Peyer's patch (tissue), 4 donors: Measurements from ENCODE around the gene PHYH. TPM values are rescaled to one million over a fixed set of nuclear protein-coding genes. Genes with fewer than 3 reads are reported as not detected.

Experiments
- DNase-seq, 3 donors: peaks; one replicate each; pipeline ENCODE4 v3.0.0-alpha.2; 2017 to 2019
- H3K27ac ChIP-seq, 4 donors: fragments of 200-600 bp; sonication (generic); one replicate each; pipeline ENCODE4 v1.5.1; 2016 to 2019
- H3K27me3 ChIP-seq, 2 donors: fragments of 200-600 bp; sonication (generic); one replicate each; pipeline ENCODE4 v1.5.1; 2019
- H3K36me3 ChIP-seq, 3 donors: fragments of 200-600 bp; sonication (generic); one replicate each; pipeline ENCODE4 v1.5.1; 2016 to 2019
- H3K4me1 ChIP-seq, 4 donors: fragments of 200-600 bp; sonication (generic); one replicate each; pipeline ENCODE4 v1.5.1; 2016 to 2019
- H3K4me3 ChIP-seq, 4 donors: fragments of 200-600 bp; sonication (generic); 1 replicate in 3 of 4; 2 replicates in 1 of 4; pipeline ENCODE4 v1.5.1; 2016 to 2019; ENCODE audit warnings: mild to moderate bottlenecking in 1 of 4
- H3K9me3 ChIP-seq, 4 donors: fragments of 200-600 bp; sonication (generic); one replicate each; pipeline ENCODE4 v1.5.1; 2016 to 2019; ENCODE audit warnings: mild to moderate bottlenecking in 1 of 4
- CTCF ChIP-seq, 6 experiments: fragments of 450-650 bp in 4 of 6; fragments of 200-600 bp in 2 of 6; sonication (generic) in 1 of 6; IDR thresholded peaks; one replicate each; pipeline ENCODE4 v1.5.1; 2017 to 2019; ENCODE audit warnings: antibody characterized with exemption in 6 of 6, mild to moderate bottlenecking in 3 of 6, moderate library complexity in 1 of 6
- POLR2A ChIP-seq, 2 donors: fragments of 450-650 bp; IDR thresholded peaks; one replicate each; pipeline ENCODE4 v1.5.1; 2017; ENCODE audit warnings: antibody characterized with exemption in 2 of 2, mild to moderate bottlenecking in 2 of 2, moderate library complexity in 2 of 2
- total RNA-seq, 4 donors: library from RNA; depleted of rRNA; stranded (reverse); fragments of >200 nt; gene quantifications; one replicate each; pipeline ENCODE4 v1.1.0, GENCODE V29; 2016

The PHYH gene
- total RNA-seq, 4 donors from 2014 or later, result 24.8 to 47.5 (median 37.7) TPM

- H3K27me3 ChIP-seq, result no peaks in the 10 kb centered on the region
- no peaks in the 10 kb centered on the region for H3K4me1 ChIP-seq
- no peak for DNase-seq
- no peak overlapping the region for H3K4me3 ChIP-seq
- peaks cover 0 to 95% (median 0%) of the 10 kb centered on the region in 3 donors for H3K36me3 ChIP-seq
- no peaks in the 10 kb centered on the region for H3K9me3 ChIP-seq
- no peak overlapping the region for H3K27ac ChIP-seq
- no peak for TF ChIP-seq CTCF (IDR thresholded peaks at IDR 0.05)
- no peak for TF ChIP-seq POLR2A (IDR thresholded peaks at IDR 0.05)
These were observed 28.7 kb upstream of the PHYH start for GRCh38 chr10:13328613-13329012.

DNA sequence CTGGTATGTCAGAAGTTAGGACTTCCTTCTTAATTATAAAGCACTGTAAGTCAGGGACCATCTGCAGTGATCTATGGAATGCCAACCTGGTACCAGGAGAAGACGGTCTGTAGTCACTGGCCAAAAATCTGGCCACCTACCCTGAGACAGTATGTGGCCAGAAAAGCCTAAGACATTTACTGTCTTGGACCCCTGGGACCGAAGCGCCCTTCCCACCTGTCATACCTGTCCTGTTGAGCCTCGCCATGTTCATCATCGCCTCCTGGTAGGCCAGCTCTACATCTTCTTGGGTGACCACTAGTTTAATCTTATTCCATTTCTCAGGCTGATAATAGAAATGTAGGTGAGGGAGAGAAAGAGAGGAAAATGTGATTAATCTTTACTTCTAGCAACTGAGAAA lies 28.3 kb upstream of the PHYH start:
- Histone ChIP-seq H3K36me3 (peaks cover 0 to 95% (median 0%) of the 10 kb centered on the region in 3 donors), H3K27ac (no peak overlapping the region)
- no peak for TF ChIP-seq POLR2A (IDR thresholded peaks at IDR 0.05)
- TF ChIP-seq CTCF (IDR thresholded peaks at IDR 0.05), result no peak

DNA sequence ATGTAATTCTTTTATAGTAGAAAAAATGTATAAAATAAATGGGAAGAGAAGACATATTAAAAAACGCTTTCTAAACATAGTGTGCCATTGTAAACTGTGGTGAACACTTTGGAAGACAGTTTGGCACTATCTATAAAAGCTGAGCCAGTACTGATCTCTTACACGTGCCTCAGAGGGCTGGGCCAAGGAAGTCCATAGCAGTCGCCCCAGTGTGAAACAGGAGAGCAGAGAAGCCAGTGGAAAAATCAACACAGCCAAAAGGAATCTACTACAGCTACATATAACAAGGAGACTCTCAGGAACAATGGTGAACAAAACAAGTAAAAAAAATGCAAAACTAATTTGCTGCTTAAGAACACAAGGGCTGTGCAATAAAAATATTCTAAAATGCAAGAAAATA lies 27.7 kb upstream of the PHYH start:
- no peaks in the 10 kb centered on the region for H3K9me3 ChIP-seq
- H3K4me3 ChIP-seq, result no peak overlapping the region
- DNase-seq, result no peak
- TF ChIP-seq CTCF (IDR thresholded peaks at IDR 0.05) (no peak), POLR2A (IDR thresholded peaks at IDR 0.05) (no peak)
- no peaks in the 10 kb centered on the region for H3K4me1 ChIP-seq
- no peak overlapping the region for H3K27ac ChIP-seq
- no peaks in the 10 kb centered on the region for H3K27me3 ChIP-seq
- peaks cover 0 to 95% (median 0%) of the 10 kb centered on the region in 3 donors for H3K36me3 ChIP-seq

More for the DNA sequence above, 28.3 kb upstream of the PHYH start:
- H3K4me1 ChIP-seq, result no peaks in the 10 kb centered on the region
- H3K27me3 ChIP-seq, result no peaks in the 10 kb centered on the region
- H3K4me3 ChIP-seq, result no peak overlapping the region
- no peaks in the 10 kb centered on the region for H3K9me3 ChIP-seq
- no peak for DNase-seq

DNA sequence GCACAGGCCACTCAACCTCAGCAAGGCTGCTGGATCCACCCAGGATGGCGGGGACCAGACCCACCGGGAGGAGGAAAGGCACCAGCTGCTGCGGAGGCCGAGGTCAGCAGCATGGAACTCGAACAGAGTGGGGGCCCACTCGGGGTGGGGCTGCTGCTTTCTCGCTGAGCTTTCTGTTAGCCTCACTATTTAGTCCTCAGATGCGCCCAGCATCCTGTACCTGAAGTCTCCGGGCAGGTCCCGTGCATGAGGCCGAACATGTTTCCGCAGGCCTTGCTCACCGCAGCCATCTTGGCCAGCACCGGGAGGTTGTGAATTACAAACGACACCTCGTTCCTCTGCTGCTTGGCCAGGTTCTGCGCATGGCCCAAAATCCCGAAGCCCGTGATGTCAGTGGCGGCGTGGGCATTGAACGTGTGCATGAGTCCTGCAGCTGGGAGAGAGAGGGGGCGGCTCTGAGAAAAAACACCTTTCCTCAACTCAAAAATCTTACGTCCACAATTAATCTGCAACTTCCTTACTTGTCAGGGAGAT lies 22.8 kb upstream of the PHYH start:
- Histone ChIP-seq H3K9me3 (no peaks in the 10 kb centered on the region), H3K4me3 (no peak overlapping the region), H3K27ac (no peak overlapping the region), H3K27me3 (no peaks in the 10 kb centered on the region), H3K4me1 (no peaks in the 10 kb centered on the region), H3K36me3 (peaks cover 0 to 91% (median 0%) of the 10 kb centered on the region in 3 donors)
- no peak for DNase-seq
- TF ChIP-seq POLR2A (IDR thresholded peaks at IDR 0.05), result no peak
- TF ChIP-seq CTCF (IDR thresholded peaks at IDR 0.05), result no peak

DNA sequence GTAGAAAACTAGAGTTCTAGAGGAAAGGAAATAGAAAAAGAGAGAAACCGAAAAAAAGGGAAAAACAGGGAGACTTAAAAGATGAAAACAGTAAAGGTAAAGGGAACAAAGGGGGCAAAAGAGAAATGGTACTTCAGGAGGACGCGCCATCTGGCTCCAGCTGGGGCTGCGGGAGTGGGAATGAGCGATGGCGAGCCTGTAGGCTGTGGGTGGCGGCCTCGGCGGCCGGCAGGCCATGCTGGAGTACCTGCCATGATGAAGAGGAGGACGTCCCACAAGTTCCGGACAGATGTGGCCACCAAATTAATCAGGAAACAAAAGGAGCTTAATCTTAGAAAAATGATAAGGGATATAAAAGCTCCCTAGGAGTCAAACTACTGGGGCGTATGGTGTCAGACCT lies 21.7 kb upstream of the PHYH start:
- Histone ChIP-seq H3K4me3 (no peak overlapping the region), H3K9me3 (no peaks in the 10 kb centered on the region), H3K27me3 (no peaks in the 10 kb centered on the region), H3K4me1 (no peaks in the 10 kb centered on the region), H3K36me3 (peaks cover 0 to 81% (median 0%) of the 10 kb centered on the region in 3 donors), H3K27ac (no peak overlapping the region)
- TF ChIP-seq POLR2A (IDR thresholded peaks at IDR 0.05) (no peak), CTCF (IDR thresholded peaks at IDR 0.05) (no peak)
- DNase-seq, result no peak

GRCh38 chr10:13319166-13319565 lies 19.3 kb upstream of the PHYH start:
- no peak for DNase-seq
- Histone ChIP-seq H3K36me3 (peaks cover 0 to 59% (median 0%) of the 10 kb centered on the region in 3 donors), H3K27ac (no peak overlapping the region), H3K4me1 (no peaks in the 10 kb centered on the region), H3K9me3 (no peaks in the 10 kb centered on the region), H3K4me3 (no peak overlapping the region), H3K27me3 (no peaks in the 10 kb centered on the region)
- TF ChIP-seq POLR2A (IDR thresholded peaks at IDR 0.05), result no peak
- TF ChIP-seq CTCF (IDR thresholded peaks at IDR 0.05), result no peak
